Natural killer cell (primary cell): ENCODE results near the gene CCDC97. TPM values are rescaled to one million over a fixed set of nuclear protein-coding genes. Genes with fewer than 3 reads are reported as not detected.

Experiments
- ATAC-seq, 3 donors: fragments of 150-1000 bp in 2 of 3; fragments of 200-7000 bp in 1 of 3; cut with Tn5 transposase; 1 replicate in 1 of 3; 2 replicates in 2 of 3; pipeline ENCODE4 v1.10.0; 2021; ENCODE audit warnings: mild to moderate bottlenecking in 2 of 3, moderate library complexity in 2 of 3
- DNase-seq, 2 donors: peaks; one replicate each; pipeline versions ENCODE4 v3.0.0 to v3.0.0-alpha.2; 2013 to 2021; ENCODE audit warnings: mixed read lengths in 1 of 2
- H3K27ac ChIP-seq: one replicate; pipeline ENCODE4 v1.5.1; 2013; ENCODE audit warnings: mild to moderate bottlenecking, low read length
- H3K27me3 ChIP-seq: one replicate; pipeline ENCODE4 v1.6.1; 2013; ENCODE audit warnings: low read length; ENCODE audit not compliant: control insufficient read depth, insufficient read depth
- H3K36me3 ChIP-seq: one replicate; pipeline ENCODE4 v1.6.1; 2013; ENCODE audit warnings: low read length; ENCODE audit not compliant: control insufficient read depth, insufficient read depth
- H3K4me1 ChIP-seq: one replicate; pipeline ENCODE4 v1.6.1; 2013; ENCODE audit warnings: low read length; ENCODE audit not compliant: control insufficient read depth, insufficient read depth
- H3K4me3 ChIP-seq: one replicate; pipeline ENCODE4 v1.5.1; 2013; ENCODE audit warnings: low read length
- H3K9me3 ChIP-seq: one replicate; pipeline ENCODE4 v1.6.1; 2013; ENCODE audit warnings: low read length; ENCODE audit not compliant: control insufficient read depth, insufficient read depth
- H3K27ac Mint-ChIP-seq, 2 donors: one replicate each; pipeline ENCODE4 v1.8.0; 2022; ENCODE audit warnings: mild to moderate bottlenecking in 2 of 2, mixed read lengths in 2 of 2, moderate library complexity in 1 of 2
- H3K27me3 Mint-ChIP-seq, 2 donors: one replicate each; pipeline ENCODE4 v1.8.0; 2022; ENCODE audit warnings: low read depth in 2 of 2, mixed read lengths in 2 of 2
- H3K36me3 Mint-ChIP-seq: one replicate; pipeline ENCODE4 v1.8.0; 2022; ENCODE audit warnings: mixed read lengths
- H3K4me1 Mint-ChIP-seq, 2 donors: one replicate each; pipeline ENCODE4 v1.8.0; 2022; ENCODE audit warnings: mixed read lengths in 2 of 2
- H3K4me3 Mint-ChIP-seq: one replicate; pipeline ENCODE4 v1.8.0; 2022; ENCODE audit warnings: mild to moderate bottlenecking, moderate library complexity, mixed read lengths
- H3K9me3 Mint-ChIP-seq, 2 donors: one replicate each; pipeline ENCODE4 v1.8.0; 2022; ENCODE audit warnings: mixed read lengths in 2 of 2
- CTCF ChIP-seq: fragments of 200-600 bp; IDR thresholded peaks from one replicate; pipeline ENCODE4 v1.8.0; 2022; ENCODE audit warnings: antibody characterized with exemption
- WGBS: methylation state at CpG from one replicate; pipeline ENCODE4 v1.1.7; 2013; ENCODE audit warnings: missing lambda C conversion rate; ENCODE audit not compliant: insufficient coverage; 5-methylcytosine and 5-hydroxymethylcytosine counted together
- intact Hi-C: fragments of 100-400 bp; cut with micrococcal nuclease; formaldehyde crosslinking; loops from one replicate; pipeline ENCODE4 v1.14.2; 2022
- total RNA-seq, 4 donors: library from RNA; stranded (reverse); fragments of 120-200 nt in 1 of 4; gene quantifications; one replicate each; pipeline versions ENCODE4 v1.2.3 to v1.2.4, GENCODE V29; 2013 to 2022

Gene CCDC97
- total RNA-seq, 3 donors from 2014 or later (not counting 1 experiment from before 2014, with no cell fraction given) = 41.1 to 44.3 (median 44.0) TPM

DNA sequence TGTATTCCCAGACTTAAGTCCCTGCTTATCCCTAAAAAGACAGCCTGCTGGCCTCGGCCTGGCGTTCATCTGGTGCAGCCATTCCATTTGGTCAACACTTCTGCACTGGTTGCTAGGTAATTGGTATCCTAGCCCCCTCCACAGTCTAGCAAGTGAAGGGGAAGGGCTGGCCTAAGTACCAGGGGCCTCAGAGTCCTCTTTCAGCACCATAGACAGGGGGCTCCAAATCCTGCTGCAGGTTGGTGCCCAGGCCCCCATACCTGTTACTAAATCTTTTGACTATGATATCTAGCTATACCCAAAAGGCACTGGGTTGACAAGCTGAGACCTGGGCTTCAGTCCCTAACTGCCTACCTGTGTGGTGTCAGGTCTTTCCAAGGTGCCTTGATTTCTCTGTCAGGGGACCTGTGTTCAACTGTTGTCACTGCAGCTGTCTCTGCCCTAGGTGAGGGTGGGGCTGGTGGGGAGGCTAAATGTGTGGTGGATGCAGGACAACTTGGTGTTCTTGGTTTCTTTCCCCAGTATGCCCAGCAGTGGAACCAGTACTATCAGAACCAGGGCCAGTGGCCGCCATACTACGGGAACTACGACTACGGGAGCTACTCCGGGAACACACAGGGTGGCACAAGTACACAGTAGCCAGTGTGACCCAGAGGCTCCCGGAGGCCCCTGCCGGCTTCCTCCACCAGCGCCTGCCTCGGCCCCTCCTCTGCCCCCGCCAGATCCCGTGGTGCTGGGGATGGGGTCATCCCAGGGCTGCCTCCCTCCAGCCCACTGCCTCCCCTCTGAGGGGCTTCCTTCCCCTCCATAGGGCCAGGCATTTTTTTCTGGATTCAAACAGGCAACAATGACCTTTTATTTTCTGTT lies 3.8 kb upstream of the CCDC97 start:
- Mint-ChIP-seq H3K9me3 (no peaks in the 10 kb centered on the region), H3K27ac (peak overlapping the region; percentile 91 to 94), H3K27me3 (no peaks in the 10 kb centered on the region), H3K36me3 (no peaks in the 10 kb centered on the region), H3K4me1 (peaks cover 83 to 86% of the 10 kb centered on the region in 2 donors), H3K4me3 (peak overlapping the region; percentile 84)
- intact Hi-C loops = loop anchor here (5.0 to 10.0 kb wide), 2 partner anchors 46 to 481 kb away; partner anchors contain the start of gene TGFB1
- Histone ChIP-seq H3K27ac (peak overlapping the region; percentile 97), H3K36me3 (peaks cover 45% of the 10 kb centered on the region), H3K27me3 (no peaks in the 10 kb centered on the region), H3K9me3 (no peaks in the 10 kb centered on the region), H3K4me3 (no peak overlapping the region), H3K4me1 (peaks cover 94% of the 10 kb centered on the region)
- 53% methylated on average over 13 of the region's 13 CpGs for WGBS
- DNase-seq = no peak
- TF ChIP-seq CTCF = no peak
- no peak for ATAC-seq

GRCh38 chr19:41307090-41307875 lies 2.7 kb upstream of the CCDC97 start:
- 2% methylated on average over 5 of the region's 8 CpGs for WGBS
- H3K4me3 ChIP-seq = peak overlapping the region; percentile 9
- ATAC-seq (peak in 2 of 3 donors; percentile 21 to 25), DNase-seq (peak; percentile 17 to 78)
- no peaks in the 10 kb centered on the region for H3K36me3 Mint-ChIP-seq
- H3K27me3 Mint-ChIP-seq = no peaks in the 10 kb centered on the region
- intact Hi-C loops = loop anchor here (5.0 to 10.0 kb wide), 2 partner anchors 45 to 482 kb away; partner anchors contain the start of gene TGFB1
- peaks cover 89% of the 10 kb centered on the region for H3K4me1 ChIP-seq
- no peak for TF ChIP-seq CTCF
- H3K27ac ChIP-seq = peak overlapping the region; percentile 97
- H3K27me3 ChIP-seq = no peaks in the 10 kb centered on the region
- H3K4me1 Mint-ChIP-seq = peaks cover 81 to 82% of the 10 kb centered on the region in 2 donors
- peaks cover 39% of the 10 kb centered on the region for H3K36me3 ChIP-seq
- H3K9me3 Mint-ChIP-seq = no peaks in the 10 kb centered on the region
- peak overlapping the region; percentile 84 for H3K4me3 Mint-ChIP-seq
- H3K9me3 ChIP-seq = no peaks in the 10 kb centered on the region
- H3K27ac Mint-ChIP-seq = peak overlapping the region; percentile 91 to 94

DNA sequence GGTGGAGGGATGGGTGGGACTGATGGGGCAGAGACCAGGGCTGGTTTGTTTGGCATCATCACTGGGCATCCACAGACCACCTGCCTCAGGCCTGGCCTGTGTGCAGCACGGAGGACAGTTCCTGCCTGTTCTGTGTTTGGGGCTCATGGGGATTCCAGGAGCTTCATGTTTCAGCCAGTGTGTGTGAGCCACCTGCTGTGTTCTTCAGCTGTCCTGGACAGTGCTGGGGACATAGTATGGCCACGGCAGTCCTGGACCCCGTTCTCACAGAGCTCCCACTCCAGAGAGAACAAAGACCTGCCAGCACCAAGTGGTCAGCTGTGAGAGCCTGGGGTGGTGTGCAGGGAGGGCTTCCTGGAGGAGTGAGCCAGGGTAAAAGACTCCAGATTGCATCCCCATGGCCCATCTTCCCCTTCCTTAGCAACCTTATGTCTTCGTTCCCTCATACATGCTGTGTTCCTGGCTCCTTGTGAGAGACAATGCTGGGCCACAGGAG lies 2.0 kb upstream of the CCDC97 start:
- Mint-ChIP-seq H3K36me3 (peaks cover under 1% of the 10 kb centered on the region), H3K27me3 (no peaks in the 10 kb centered on the region), H3K4me3 (peak overlapping the region; percentile 96), H3K27ac (peak overlapping the region; percentile 91 to 94), H3K4me1 (peaks cover 81% of the 10 kb centered on the region in 2 donors), H3K9me3 (no peaks in the 10 kb centered on the region)
- H3K27me3 ChIP-seq = no peaks in the 10 kb centered on the region
- no peaks in the 10 kb centered on the region for H3K9me3 ChIP-seq
- WGBS = 11% methylated on average over 4 of the region's 4 CpGs
- ATAC-seq (peak in 2 of 3 donors; percentile 4 to 10), DNase-seq (peak in 1 of 2 donors; percentile 25)
- H3K36me3 ChIP-seq = peaks cover 45% of the 10 kb centered on the region
- peak overlapping the region; percentile 97 for H3K27ac ChIP-seq
- intact Hi-C loops = loop anchor here (1.0 to 10.0 kb wide), 9 partner anchors 10 to 645 kb away; partner anchors contain the start of gene TGFB1
- H3K4me3 ChIP-seq = no peak overlapping the region
- no peak for TF ChIP-seq CTCF
- H3K4me1 ChIP-seq = peaks cover 81% of the 10 kb centered on the region
